Heart left ventricle (tissue), 13 donors: ENCODE measurements around the gene LTO1.

Experiments used
- POLR2A ChIP-seq, 2 donors: fragments of 450-650 bp; IDR thresholded peaks; one replicate each; pipeline ENCODE4 v1.6.1; 2017; ENCODE audit warnings: antibody characterized with exemption in 2 of 2, mild to moderate bottlenecking in 2 of 2, moderate library complexity in 2 of 2
- TF ChIP-seq, protein P1 (sequence below), 12 donors: fragments of 200-600 bp; sonication (generic) in 4 of 12; IDR thresholded peaks; one replicate each; pipeline versions ENCODE4 v1.5.0 to v1.8.0; 2018 to 2022; ENCODE audit warnings: antibody characterized with exemption in 12 of 12, mild to moderate bottlenecking in 5 of 12
- donor health status: ischemic (EF 13 %, LVEDD 7.1; RV severe dilation, severe dysfunction).
- donor health status: DM: no; HTN: yes; CAD: no.
- donor health status: DM: no; HTN: no; CAD: no.
- donor health status: ischemic (EF 25% LVEDD 6.9; RV normal size, moderate dysfunction).
- donor health status: ischemic (EF 25% LVEDD 5.7; RV mildly dilated, moderate dysfunction).
- donor health status: ischemic (EF 35%, LVEDD 5.7; RV mildly dilated, moderate dysfunction).
- donor health status: nonischemic (EF 11% LVEDD 7.7; RV severe dilation, severe dysfunction).
- donor health status: DM: yes; HTN: yes; CAD: no.
- donor health status: PGD.
- donor health status: ischemic (EF 29% LVEDD 5.4; RV normal size, mild dysfunction).
- donor health status: nonischemic (EF 23%, LVEDD 6.1; RV moderate dilation, normal function).

DNA sequence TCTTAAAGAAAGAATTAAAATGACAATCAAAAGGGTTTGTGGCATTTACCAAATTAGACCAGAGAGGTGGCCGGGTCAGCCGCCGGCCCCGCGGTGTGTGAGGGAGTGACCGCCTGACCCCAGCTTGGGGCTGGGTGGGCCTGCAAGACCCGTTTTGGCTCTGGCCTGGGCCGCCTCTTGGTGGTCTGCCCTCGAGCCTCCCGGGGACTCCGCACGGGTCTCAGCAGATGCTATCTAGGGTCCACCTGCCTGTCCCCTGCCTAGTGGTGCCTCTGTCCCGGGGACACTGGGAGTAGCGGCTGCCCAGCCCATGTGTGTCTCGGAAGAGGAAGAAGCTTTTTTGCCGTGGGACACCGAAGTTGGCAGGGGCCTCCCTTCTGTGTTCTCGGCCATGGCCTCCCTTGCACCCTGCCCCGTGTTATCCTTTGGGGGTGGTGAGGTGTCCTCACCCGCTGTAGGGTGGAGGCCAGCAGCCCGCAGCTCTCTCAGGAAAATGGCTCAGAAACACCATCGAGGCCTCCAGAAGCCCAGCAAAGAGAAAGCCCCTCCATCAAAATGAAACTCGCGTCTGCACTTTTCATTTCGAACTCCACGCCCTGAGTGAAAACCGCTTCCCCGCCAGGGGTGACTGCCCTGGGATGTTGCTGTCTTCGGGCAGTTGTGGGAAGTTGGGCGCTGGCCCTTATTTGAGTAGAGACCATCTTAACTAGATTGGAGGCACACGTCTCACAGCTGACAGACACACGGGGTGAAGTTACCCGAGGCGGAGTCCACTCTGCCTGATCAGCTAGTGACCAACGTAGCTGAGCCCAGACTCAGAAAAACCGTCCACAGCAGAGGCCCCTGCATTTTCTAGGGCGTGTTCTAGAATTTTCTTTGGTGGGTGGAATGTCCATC lies 26.2 kb downstream of the LTO1 start:
- no peak for TF ChIP-seq POLR2A (IDR thresholded peaks at IDR 0.05)
- TF ChIP-seq, protein P1, sequence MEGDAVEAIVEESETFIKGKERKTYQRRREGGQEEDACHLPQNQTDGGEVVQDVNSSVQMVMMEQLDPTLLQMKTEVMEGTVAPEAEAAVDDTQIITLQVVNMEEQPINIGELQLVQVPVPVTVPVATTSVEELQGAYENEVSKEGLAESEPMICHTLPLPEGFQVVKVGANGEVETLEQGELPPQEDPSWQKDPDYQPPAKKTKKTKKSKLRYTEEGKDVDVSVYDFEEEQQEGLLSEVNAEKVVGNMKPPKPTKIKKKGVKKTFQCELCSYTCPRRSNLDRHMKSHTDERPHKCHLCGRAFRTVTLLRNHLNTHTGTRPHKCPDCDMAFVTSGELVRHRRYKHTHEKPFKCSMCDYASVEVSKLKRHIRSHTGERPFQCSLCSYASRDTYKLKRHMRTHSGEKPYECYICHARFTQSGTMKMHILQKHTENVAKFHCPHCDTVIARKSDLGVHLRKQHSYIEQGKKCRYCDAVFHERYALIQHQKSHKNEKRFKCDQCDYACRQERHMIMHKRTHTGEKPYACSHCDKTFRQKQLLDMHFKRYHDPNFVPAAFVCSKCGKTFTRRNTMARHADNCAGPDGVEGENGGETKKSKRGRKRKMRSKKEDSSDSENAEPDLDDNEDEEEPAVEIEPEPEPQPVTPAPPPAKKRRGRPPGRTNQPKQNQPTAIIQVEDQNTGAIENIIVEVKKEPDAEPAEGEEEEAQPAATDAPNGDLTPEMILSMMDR (IDR thresholded peaks at IDR 0.05) = no peak
